OCI-LY1 (cell line): ENCODE measurements around the gene RUNX1.

ENCODE experiments used
- H2AFZ ChIP-seq: fragments of 200-600 bp; sonication (generic), shearing (Covaris generic); 2 replicates; pipeline ENCODE4 v1.6.0; 2014; ENCODE audit warnings: antibody characterized with exemption, mild to moderate bottlenecking, low read length
- H3F3A ChIP-seq: fragments of 200-600 bp; sonication (generic), shearing (Covaris generic); 2 replicates; pipeline ENCODE4 v1.6.0; 2014; ENCODE audit warnings: mild to moderate bottlenecking, antibody characterized with exemption, low read length, moderate library complexity; ENCODE audit not compliant: insufficient read depth
- H3K27ac ChIP-seq: fragments of 200-600 bp; sonication (generic); 2 replicates; pipeline ENCODE4 v1.5.1; 2014; ENCODE audit warnings: low read length, mixed run types, mild to moderate bottlenecking, low read depth; ENCODE audit not compliant: poor library complexity, severe bottlenecking
- H3K27me3 ChIP-seq: fragments of 200-600 bp; sonication (generic); 2 replicates; pipeline ENCODE4 v1.6.0; 2014; ENCODE audit warnings: antibody characterized with exemption, mild to moderate bottlenecking, low read length, moderate library complexity; ENCODE audit not compliant: insufficient read depth
- H3K36me3 ChIP-seq: fragments of 200-600 bp; sonication (generic); 2 replicates; pipeline ENCODE4 v1.6.1; 2014; ENCODE audit warnings: mild to moderate bottlenecking, antibody characterized with exemption, low read length, moderate library complexity, mixed read lengths; ENCODE audit not compliant: insufficient read depth
- H3K4me1 ChIP-seq: fragments of 200-600 bp; sonication (generic); 2 replicates; pipeline ENCODE4 v1.5.1; 2014; ENCODE audit warnings: mild to moderate bottlenecking, low read length, moderate library complexity; ENCODE audit not compliant: insufficient read depth, severe bottlenecking
- H3K4me2 ChIP-seq: fragments of 200-600 bp; sonication (generic), shearing (Covaris generic); 2 replicates; pipeline ENCODE4 v1.6.1; 2014; ENCODE audit warnings: low read length
- H3K4me3 ChIP-seq: fragments of 200-600 bp; sonication (generic); 2 replicates; pipeline ENCODE4 v1.5.1; 2014; ENCODE audit warnings: low read length, low read depth, mild to moderate bottlenecking, mixed read lengths; ENCODE audit not compliant: poor library complexity, severe bottlenecking
- H3K79me2 ChIP-seq: fragments of 200-600 bp; shearing (Covaris generic); 2 replicates; pipeline ENCODE4 v1.6.1; 2016; ENCODE audit warnings: mixed run types, low read length, mixed read lengths; ENCODE audit not compliant: insufficient read depth
- H3K9ac ChIP-seq: fragments of 200-600 bp; sonication (generic), shearing (Covaris generic); 2 replicates; pipeline ENCODE4 v1.6.1; 2014; ENCODE audit warnings: mild to moderate bottlenecking, low read length, mixed read lengths
- H3K9me2 ChIP-seq: fragments of 200-600 bp; sonication (generic), shearing (Covaris generic); 2 replicates; pipeline ENCODE4 v1.6.1; 2014; ENCODE audit warnings: low read depth, mild to moderate bottlenecking, low read length, mixed read lengths
- H3K9me3 ChIP-seq: fragments of 200-600 bp; shearing (Covaris generic); 2 replicates; pipeline ENCODE4 v1.6.1; 2014; ENCODE audit warnings: low read length, mixed read lengths
- H4K20me1 ChIP-seq: fragments of 200-600 bp; sonication (generic), shearing (Covaris generic); 2 replicates; pipeline ENCODE4 v1.6.0; 2016; ENCODE audit warnings: mild to moderate bottlenecking, low read length; ENCODE audit not compliant: insufficient read depth
- EZH2 ChIP-seq: fragments of 200-600 bp; sonication (generic), shearing (Covaris generic); IDR thresholded peaks from 2 replicates; pipeline ENCODE4 v1.8.0; 2017; ENCODE audit warnings: borderline replicate concordance, mixed run types, mild to moderate bottlenecking, antibody characterized with exemption, low read length, moderate library complexity, mixed read lengths
- TF ChIP-seq, protein P1 (sequence below): fragments of 200-600 bp; sonication (generic), shearing (Covaris generic); IDR thresholded peaks from 2 replicates; pipeline ENCODE4 v1.5.1; 2017; ENCODE audit warnings: mild to moderate bottlenecking, antibody characterized with exemption, low read length, moderate library complexity, mixed read lengths

Gene RUNX1

DNA sequence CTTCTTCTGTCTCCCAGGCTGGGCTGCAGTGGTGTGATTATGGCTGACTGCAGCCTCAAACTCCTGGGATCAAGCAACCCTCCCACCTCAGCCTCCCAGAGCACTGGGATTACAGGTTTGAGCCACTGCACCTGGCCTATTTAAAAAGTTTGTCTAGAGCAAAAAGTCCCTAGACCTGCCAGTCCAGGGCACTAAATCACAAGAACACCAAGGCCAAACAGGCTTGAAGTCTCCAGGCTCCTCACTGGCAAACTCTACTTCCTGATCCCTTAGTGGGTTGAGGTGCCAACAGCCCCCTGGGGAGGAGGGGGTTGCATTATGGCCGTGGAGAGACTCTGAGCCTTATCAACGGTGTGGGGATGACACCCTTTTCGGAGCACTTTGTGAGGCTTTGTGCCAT is 304.3 kb downstream of the RUNX1 start:
- Histone ChIP-seq H3K9ac (no peak overlapping the region), H3K9me2 (no peaks in the 10 kb centered on the region), H3F3A (no peaks in the 10 kb centered on the region), H3K27ac (no peak overlapping the region), H3K79me2 (no peaks in the 10 kb centered on the region), H3K27me3 (peaks cover 4% of the 10 kb centered on the region; the same call in 1 of the 2 replicates), H3K4me1 (peaks cover 6% of the 10 kb centered on the region), H2AFZ (no peak overlapping the region), H3K36me3 (no peaks in the 10 kb centered on the region), H4K20me1 (no peaks in the 10 kb centered on the region), H3K4me2 (no peak overlapping the region), H3K9me3 (no peaks in the 10 kb centered on the region), H3K4me3 (no peak overlapping the region)
- TF ChIP-seq, protein P1, sequence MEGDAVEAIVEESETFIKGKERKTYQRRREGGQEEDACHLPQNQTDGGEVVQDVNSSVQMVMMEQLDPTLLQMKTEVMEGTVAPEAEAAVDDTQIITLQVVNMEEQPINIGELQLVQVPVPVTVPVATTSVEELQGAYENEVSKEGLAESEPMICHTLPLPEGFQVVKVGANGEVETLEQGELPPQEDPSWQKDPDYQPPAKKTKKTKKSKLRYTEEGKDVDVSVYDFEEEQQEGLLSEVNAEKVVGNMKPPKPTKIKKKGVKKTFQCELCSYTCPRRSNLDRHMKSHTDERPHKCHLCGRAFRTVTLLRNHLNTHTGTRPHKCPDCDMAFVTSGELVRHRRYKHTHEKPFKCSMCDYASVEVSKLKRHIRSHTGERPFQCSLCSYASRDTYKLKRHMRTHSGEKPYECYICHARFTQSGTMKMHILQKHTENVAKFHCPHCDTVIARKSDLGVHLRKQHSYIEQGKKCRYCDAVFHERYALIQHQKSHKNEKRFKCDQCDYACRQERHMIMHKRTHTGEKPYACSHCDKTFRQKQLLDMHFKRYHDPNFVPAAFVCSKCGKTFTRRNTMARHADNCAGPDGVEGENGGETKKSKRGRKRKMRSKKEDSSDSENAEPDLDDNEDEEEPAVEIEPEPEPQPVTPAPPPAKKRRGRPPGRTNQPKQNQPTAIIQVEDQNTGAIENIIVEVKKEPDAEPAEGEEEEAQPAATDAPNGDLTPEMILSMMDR = no peak
- TF ChIP-seq EZH2 = no peak

DNA sequence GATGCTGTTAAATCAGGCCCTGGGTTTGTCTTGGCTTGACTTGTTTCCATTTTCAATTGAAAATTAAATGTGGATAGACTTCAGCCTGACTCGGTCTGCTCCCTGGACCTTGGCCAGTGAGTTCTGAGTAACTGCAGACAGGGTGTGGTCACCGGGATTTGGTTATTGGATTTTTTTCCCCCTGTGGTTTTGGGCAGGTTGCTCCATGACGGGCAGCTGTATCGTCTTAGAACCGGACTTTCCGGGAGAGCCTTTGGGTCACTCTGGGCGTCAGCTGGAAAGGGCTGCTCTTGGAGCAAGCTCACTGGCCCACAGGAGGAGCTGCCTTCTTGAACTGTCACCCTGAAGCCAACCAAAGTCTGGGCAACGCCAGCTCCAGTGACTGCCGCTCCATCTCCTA is 305.3 kb downstream of the RUNX1 start:
- H3K36me3 ChIP-seq = no peaks in the 10 kb centered on the region
- no peaks in the 10 kb centered on the region for H3K9me3 ChIP-seq
- no peak overlapping the region for H3K27ac ChIP-seq
- no peak overlapping the region for H3K4me2 ChIP-seq
- TF ChIP-seq, protein P1 = no peak
- TF ChIP-seq EZH2 = no peak
- H2AFZ ChIP-seq = no peak overlapping the region
- no peaks in the 10 kb centered on the region for H3K79me2 ChIP-seq
- H3K4me1 ChIP-seq = peaks cover 6% of the 10 kb centered on the region
- peaks cover 4% of the 10 kb centered on the region; the same call in 1 of the 2 replicates for H3K27me3 ChIP-seq
- no peaks in the 10 kb centered on the region for H3K9me2 ChIP-seq
- H3F3A ChIP-seq = no peaks in the 10 kb centered on the region
- no peaks in the 10 kb centered on the region for H4K20me1 ChIP-seq
- no peak overlapping the region for H3K9ac ChIP-seq
- H3K4me3 ChIP-seq = no peak overlapping the region

DNA sequence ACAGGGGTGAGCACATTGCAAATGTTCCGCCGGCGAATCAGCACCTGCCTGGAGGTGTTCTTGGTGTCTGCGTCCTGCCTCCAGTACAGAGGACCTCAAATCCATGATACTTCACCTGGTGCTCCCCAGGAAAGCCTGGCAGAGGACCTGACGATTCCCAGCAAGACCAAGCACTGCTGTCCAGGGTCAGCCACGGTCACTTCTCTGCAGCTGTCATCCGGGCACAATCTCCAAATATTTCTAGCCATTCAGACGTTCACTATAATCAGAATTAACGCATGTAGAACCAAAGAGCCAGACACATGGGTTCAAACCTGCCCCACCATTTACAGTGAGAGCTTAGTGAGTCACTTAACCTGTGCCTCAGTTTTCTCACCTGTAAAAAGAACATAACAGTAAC is 305.8 kb downstream of the RUNX1 start:
- Histone ChIP-seq H3K27me3 (peaks cover 4% of the 10 kb centered on the region; the same call in 1 of the 2 replicates), H3K79me2 (no peaks in the 10 kb centered on the region), H3K36me3 (no peaks in the 10 kb centered on the region), H3K9ac (no peak overlapping the region), H3K9me3 (no peaks in the 10 kb centered on the region), H3F3A (no peaks in the 10 kb centered on the region), H3K27ac (no peak overlapping the region), H3K4me1 (peaks cover 6% of the 10 kb centered on the region), H2AFZ (no peak overlapping the region), H3K9me2 (no peaks in the 10 kb centered on the region), H3K4me2 (no peak overlapping the region), H3K4me3 (no peak overlapping the region), H4K20me1 (no peaks in the 10 kb centered on the region)
- TF ChIP-seq EZH2 = no peak
- TF ChIP-seq, protein P1 = no peak
